ENCODE results near the gene ZC3H4.
"Not testable (repeated sequence)": the region's sequence is repeated elsewhere in the genome, so short reads cannot be mapped to it uniquely, and the experiment has no call there.

Gene ZC3H4

DNA sequence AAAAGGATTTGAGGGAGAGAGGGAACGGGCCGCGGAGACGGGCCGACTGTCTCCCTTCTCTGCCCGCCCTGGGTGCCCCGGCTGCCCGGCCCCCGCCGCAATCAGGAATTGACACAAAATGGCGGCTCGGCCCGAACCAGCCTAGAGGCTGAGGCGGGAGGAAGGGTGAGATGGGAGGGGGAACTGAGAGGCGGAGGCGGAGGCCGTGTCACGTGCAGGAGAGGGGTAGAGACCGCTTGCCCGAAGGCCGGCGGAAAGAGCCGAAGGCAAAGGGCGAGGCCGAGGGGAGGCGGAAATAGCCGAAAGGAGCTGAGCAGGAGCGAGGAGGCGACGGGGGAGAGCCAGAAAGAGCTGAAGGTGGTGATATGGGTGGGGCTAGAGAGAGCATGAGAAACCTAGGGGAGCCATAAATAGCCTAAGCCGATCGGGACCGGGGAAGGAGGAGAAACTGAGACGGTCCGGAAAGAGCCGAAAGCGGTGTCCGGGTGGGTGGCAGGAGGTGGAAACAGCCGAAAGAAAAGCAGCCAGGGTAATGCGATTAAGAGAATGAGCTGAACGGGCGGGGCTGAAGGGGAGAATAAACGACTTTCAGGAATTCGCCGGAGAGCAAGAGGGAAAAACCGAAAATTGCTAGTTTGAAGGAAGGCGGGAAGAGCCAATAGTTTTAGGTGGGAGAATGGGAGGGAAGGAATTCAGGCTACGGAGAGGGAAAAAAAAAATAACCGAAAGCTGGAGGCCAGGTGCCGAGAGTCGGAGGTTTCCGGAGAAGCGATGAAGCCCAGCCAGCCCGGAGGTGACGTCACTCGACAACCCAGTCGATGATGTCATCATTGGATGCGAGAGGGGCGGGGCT lies at the start of gene ZC3H4:
Gene ZC3H4, minus strand, starts transcription at position 780 of the 853 bp plus-strand sequence. CDS start 1,192 bp downstream, outside the sequence.
- peak; percentile 99 for DNase-seq

DNA sequence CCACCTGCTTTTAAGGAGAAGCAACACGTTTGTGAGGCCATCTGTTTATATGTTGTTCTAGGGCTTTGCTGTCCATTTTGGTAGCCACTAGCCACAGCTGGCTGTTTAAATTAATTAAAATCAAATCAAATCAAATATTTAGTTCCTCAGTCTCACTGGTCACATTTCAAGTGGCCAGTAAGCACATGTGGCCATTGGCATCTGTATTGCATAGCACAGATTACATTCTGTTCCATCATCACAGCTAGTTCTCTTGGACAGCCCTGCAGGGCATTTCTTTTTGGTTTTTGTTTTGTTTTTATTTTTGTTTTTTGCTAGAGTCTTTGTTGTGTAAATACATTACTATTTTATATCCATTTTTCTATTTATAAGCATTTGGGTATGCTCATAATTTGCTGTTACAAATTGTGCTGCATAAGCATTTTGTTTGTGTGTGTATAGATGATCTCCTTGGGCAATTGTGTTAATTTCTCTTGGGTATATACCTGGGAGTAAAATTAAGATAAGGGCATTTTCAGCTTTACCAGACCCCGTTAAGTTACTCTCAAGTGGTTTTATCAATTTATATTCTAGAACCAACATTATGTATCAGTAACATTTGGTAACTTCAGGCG lies 48.4 kb upstream of the ZC3H4 start:
- no peak for DNase-seq

DNA sequence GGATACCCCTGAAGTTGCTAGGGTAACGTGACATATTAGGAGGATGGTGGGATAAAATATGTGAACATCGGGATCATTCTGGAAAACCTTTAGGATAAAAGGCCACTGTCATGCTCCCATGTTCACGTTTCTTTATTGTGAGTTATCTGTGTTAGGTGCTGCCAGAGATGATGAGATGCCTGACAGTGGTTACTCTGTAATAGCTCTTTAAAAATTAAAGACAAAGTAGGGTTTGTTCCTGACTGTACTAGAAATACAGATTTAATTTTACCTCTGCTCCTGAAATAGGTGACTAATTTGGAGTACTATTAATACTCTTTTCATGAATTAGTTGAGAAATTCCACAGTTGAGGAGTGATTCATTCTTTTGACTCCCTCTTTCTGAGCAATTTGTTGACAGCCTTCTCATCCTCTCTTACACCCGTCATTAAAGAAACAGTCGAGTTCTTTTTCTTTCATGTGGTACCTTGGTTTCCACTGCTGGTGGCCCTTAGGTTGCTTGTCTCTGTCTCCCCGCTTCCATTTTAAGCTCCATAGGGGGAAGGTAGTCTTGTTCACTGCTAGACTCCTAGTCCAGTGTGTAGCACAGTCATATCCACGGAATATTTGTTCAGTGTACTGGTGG lies 45.4 kb upstream of the ZC3H4 start:
- no peak for DNase-seq

DNA sequence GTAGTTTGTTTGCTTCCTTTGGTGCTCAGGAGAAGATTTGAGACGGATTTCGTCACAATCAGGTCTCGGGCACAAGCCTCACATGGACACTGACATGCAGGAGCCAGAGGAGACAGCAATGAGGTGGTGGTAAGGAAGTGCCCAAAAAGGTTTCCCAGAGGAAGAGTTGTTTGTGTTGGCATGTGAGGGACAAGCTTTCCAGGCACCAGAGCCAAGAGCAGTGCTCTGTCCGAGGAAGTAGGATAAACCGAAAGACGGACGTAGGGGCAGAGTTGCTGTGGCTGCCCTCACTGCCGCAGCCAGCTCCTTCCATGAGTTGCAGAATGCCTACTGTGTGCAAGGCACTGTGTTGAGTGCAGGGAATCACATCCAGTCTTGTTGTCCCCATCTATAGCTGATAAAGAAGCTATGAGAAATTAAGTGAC lies 44.8 kb upstream of the ZC3H4 start:
- DNase-seq: no peak

DNA sequence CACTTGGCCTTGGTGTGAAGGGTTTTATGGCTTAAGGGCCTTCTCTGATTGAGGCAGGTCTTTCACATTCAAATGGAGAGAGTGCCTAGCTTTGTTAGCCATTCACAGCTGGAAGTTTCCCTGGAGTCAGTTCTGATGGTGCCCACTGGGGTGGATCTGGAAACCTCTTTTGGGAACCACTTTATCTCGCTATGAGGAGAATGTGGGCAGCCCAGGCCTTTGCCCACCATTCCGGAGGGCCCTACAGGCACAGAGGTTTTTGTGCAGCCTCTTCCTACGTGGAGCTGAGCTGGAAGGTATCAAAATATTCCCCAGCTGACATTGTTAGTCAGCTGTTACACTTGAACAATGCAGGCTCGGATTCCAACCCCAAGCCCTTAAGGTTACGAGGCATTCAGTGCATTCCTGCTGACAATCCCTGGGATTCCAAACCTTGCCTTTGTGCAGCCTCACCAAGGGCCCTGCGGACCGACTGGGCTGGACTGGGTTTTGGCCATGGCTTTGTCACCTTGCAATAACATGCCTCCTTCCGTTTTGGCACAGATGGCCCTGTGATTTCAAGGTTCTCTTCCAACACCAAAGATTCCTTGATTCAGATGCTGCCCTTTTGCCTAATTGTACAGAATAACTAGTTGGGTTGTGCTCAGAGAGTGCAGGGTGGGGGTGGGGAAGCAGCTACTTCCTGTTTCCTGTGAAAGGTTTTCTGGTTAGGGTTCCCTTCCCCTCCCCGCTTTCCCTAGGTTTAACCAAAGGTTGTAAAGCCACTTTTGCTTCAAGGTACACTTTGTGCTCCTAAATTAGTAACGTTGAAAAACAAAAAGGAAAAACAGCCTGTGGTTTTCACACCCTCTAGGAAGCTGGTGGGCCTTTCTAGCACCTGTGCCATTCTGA lies 44.1 kb upstream of the ZC3H4 start:
- no peak for DNase-seq

DNA sequence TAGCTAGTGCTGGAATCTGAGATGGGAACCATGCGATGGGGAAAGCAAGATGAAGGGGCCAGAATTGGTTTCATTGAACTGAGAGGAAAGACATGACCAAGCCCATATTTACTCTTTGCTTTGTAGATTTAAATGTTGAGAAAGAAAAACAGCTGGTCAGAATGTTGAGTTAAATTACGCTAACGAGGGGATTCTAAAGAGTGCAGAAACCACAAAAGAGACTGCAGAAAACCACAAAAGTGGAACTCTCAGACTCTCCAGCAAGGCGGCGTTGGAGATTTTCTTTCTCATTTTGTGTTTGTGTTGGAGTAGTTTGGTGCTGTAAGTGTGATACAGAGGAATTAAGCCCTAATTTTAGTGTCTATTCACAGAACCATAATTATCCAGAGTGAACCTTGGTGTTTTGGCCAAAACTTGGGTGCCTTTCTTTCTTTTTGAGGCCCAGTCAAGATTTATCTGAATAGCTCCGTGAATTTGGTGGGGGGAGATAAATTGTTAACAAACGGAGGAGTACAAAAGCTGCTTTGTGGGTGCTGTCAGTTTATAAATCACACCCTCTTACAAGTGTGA lies 43.4 kb upstream of the ZC3H4 start:
- DNase-seq: no peak

DNA sequence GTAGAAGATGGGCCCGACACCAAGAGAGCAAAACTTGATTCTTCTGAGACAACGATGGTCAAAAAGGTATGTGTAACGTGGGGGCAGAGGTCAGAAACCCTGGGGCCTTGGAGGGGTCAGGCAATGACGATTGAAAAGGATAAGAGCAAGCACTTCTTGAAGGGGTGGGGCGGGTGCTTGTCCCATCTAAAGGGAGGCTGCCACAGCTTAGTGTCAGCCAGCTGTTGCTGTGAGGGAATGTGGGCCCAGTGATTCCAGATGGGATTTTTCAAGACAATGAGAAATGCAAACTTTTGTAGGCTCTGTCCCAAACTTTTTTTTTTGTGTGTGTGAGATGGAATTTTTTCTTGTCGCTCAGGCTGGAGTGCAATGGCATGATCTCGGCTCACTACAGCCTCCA lies 41.6 kb upstream of the ZC3H4 start:
- no peak for DNase-seq

DNA sequence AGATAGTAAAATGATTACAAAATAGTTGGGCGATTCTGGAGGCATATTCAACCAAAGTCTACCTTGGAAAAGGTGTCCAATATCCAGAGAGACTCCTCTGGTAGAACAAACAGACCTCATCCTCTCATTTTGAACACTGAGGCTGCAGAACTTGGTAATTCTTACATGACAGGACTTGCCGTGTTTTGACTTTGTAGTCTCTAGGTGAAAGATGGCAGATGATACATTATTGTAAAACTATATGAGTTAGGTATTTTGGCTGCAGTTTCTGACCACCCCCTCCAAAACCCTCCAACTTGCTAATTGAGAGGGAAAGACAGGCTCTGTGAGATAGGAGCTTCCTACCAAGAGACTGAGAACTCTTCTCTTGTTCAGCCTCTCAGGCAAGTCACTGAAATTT lies 39.7 kb upstream of the ZC3H4 start:
- no peak for DNase-seq

DNA sequence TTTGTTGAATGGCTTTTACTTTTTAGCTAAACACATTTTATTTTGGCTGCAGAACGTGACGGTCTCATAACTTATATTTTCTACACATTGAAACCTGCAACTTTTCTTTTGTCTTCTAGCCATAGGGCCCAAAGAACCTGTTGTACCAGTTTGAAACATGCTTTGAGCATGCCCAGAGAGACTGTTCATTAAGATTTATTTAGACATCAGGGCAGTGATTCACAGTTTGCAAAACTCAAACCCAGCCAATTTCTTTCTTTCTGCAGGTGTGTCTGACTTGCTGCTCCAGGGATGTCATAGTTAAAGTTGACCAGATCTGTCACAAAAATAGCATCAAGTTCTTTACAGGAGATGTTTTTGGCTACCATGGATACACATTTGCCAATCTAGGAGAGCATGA lies 39.1 kb upstream of the ZC3H4 start:
- no peak for DNase-seq

DNA sequence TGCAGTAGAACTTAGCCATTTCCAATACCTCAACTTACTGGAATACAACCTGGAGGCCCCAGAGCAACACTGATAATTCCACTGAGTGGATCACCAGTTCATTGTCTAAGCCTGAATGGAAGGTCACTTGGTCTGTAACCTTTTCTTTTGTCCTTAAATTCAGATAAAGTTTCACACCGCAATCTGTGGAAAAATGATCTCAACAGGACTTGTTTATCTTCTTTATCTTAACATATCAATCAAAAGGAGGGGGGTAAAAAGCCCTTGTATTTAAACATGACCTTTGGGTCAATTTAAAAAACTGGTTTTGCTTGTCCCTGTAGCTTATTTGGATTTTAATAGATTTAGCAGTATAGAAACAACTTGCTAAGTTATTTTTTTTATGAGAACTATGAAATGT lies 38.6 kb upstream of the ZC3H4 start:
- DNase-seq: no peak

DNA sequence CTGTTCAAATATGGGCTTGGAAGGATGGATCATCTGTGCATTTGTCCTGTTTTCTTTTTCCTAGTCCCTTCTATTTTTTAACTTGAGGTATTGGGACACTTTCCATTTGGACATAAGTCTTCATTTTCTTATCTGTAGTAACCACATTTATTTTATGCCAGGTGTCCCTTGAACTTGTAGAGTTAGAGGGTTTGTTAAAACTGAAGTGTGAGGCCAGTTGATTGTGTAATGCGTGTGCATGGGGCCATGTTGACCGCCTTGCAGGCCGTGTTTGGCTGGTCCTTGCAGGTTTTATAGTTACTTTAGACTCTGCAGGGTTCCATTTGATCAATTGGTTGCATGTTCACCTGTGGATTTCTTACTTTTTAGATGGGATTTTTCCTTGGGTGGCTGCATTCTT lies 38.1 kb upstream of the ZC3H4 start:
- no peak for DNase-seq

DNA sequence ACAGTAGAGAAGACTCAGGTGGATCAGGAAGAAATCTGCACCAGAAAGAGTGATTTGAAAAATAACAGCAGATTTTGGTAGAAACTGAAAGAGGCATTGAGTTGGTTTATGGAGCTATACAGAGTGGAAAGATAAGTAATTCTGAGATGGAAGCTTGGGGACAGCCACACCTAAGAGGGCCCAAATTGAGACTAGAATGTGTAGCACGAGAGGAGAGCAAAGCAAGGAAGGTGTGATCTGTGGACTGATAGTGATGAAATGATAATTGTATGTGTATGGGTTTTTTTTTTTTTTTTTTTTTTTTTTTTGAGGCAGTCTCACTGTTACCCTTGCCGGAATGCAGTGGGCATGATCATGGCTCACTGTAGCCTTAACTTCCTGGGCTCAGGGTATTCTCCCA lies 33.3 kb upstream of the ZC3H4 start:
- DNase-seq: no peak

DNA sequence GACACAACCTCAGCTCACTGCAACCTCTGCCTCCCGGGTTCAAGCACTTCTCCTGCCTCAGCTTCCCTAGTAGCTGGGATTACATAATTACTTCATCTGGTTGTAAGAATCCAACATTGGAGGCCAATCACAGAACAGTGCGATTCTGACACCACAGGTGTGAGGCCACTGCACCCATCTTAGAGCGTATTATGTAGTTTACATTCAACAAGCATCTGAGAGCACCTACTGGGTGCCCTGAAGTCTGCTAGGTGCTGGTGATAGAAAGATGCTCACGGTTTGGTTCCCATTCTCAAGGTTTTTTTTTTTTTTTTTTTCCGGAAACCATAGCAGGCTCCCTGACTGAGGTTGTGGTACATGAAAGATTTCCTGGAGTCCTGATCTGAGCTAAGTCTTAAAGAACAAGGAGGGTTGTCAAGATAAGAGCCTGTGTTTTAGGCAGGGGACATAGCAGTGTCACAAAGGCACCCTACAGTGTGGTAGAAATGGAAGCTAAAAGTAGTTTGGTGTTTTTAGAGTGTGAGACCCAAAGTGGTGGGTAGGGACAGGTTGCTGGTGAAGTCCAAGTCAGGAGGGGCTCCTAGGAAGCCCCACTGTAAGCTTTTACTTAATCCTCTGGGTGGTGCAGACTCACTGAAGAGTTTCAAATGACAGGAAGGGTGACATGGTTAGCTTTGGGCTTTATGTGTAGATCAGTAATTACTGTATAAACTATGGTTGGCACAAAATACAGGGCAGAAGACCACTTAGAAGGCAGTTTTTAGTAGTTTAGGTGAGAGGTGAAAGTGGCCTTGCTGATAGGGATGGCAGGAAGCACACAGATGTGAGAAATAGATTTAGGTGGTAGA lies 32.3 kb upstream of the ZC3H4 start:
- DNase-seq: no peak

DNA sequence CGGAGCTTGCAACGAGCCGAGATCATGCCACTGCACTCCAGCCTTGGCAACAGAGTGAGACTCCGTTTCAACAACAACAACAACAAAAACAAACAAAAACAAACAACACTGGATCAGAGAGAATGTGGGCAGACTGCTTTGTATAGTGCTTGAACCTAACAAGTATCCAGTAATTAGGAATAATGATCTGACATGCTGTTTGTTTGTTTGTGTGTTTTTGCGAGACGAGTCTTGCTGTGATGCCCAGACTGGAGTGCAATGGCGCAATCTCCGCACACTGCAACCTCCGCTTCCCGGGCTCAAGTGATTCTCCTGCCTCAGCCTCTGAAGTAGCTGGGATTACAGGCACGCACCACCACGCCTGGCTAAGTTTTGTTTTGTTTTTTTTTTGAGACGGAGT lies 31.1 kb upstream of the ZC3H4 start:
- DNase-seq: no peak

DNA sequence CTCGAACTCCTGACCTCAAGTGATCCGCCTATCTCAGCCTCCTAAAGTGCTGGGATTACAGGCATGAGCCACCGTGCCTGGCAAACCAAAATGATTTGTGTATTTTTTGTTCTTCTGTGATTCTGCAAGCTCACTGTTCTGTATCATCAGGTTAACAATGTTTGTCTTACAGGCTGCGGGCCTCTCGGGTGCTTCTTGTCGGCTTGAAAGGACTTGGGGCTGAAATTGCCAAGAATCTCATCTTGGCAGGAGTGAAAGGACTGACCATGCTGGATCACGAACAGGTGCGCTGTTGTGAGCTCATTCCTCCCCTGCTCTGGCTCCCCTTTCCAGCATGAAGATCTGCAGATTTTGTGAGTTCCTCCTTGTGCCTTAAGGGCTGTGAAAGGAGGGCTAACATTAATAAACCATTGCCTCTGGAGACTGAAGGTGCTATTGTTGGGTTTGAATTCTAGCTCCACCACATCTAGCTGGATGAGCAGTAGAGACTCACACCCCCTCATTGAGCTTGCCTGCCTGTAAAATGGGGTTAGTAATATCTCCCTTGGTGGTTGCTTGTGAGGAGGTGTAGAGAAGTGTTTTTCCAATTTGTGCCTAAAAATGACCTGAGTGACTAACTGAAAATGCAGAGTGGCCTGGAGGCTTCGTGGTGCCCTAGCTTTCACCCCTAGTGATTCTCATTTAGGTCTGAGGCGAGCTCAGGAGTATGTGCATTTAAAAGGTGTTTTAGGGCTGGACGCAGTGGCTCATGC lies 29.9 kb upstream of the ZC3H4 start:
- DNase-seq: no peak

DNA sequence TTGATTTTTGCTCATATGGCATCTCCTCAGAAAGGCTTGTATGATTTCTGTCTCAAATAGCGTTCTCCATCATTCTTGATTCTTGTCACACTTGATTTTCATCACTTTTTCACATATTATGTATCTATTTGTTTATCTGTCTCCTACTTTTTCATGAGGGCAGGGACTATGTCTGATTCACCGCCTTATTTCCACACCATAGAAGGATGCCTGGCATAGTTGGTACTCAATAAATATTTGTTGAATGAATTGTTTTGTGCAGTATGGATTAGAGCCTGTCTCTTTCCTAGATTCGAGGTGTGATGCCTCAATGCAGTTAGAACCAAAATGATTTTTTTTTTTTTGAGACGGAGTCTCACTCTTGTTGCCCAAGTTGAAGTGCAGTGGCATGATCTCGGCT lies 29.2 kb upstream of the ZC3H4 start:
- DNase-seq: no peak

DNA sequence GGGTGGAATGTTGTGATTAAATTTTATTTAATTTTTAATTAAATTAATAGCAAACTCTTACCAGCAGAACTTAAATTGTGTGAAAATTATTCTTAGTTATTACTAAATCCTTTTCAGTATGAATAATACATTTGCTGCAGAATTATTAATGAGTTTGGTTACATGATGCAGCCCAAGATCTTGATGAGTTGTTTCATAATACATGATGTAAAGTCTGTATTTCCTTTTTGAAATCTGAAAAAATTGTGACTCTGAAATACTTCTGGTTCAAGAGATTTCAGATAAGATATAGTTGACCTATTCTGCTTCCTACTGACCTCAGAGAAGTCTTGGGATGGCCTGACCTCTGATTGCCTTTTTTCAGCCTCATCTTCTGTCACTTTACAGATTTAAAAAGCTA lies 28.1 kb upstream of the ZC3H4 start:
- DNase-seq: no peak

DNA sequence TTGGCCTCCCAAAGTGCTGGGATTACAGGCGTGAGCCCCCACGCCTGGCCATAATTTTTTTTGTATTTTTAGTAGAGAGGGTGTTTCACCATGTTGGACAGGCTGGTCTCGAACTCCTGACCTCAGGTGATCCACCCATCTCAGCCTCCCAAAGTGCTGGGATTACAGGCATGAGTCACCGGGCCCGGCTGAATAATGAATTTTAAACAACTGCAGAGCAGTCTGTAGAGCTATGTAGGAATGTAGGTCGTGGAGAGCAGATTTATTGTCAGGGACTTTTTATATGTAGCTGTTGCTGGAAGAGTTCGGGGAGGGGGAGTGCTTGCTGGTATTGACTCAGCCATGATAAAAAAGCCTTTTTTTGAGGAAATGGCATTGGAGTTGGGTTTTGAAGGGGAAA lies 27.7 kb upstream of the ZC3H4 start:
- DNase-seq: not testable (repeated sequence)

DNA sequence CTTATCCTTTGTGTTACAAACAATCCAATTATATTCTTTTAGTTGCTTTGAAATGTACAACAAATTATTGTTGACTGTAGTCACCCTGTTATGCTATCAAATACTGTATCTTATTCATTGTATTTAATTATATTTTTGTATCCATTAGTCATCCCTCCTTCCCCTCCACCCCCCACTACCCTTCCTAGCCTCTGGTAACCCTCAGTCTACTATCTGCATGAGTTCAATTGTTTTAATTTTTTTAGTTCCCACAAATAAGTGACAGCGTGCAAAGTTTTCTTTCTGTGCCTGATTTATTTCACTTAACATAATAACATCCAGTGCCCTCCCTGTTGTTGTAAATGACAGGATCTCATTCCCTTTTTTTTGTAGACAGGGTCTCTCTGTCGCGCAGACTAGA lies 21.6 kb upstream of the ZC3H4 start:
- DNase-seq: no peak

DNA sequence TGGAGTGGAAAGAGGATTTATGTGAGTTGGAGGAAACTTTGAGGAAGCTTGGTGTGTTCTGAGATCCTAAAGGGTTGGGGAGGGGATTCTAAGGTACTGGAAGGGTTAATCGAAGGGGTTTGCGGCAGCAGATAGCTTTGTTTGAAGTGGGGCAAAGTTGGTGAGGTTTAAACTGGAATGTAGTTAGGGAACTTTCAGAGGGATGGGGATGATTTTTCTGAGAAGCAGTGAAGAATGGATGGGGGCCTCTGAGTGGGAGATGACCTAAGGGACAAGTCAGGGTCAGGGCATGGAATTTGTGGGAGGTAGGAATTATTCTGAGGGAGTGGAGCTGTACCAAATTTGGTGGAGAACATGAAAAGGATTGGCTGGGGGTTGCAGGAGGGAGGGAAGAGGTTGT lies 21.0 kb upstream of the ZC3H4 start:
- no peak for DNase-seq

DNA sequence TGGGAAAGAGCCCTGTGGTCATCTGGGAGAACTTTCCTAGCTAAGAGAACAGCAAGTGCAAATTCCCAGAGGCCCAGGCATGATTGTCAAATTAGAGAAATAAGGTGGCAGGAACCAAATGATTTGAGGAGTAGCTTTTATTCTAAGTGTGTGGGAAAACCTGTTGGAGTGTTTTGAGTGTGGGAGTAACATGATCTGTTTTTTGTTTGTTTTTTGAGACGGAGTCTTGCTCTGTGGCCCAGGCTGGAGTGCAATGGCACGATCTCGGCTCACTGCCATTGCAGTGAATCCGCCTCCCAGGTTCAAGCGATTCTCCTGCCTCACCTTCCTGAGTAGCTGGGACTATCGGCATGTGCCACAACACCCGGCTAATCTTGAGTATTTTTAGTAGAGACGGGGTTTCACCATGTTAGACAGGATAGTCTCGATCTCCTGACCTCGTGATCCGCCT lies 19.5 kb upstream of the ZC3H4 start:
- DNase-seq: no peak

Measured in NCI-H1930 (cell line).